Astrocyte (in vitro differentiated cells and primary cell): ENCODE data around the gene MTMR4. TPM values are rescaled to one million over a fixed set of nuclear protein-coding genes. Genes with fewer than 3 reads are reported as not detected.
A peak's percentile ranks its signal among the peaks of the same experiment; 100 is the strongest.

Source experiments
- DNase-seq: peaks from one replicate; pipeline ENCODE4 v3.0.0-alpha.2; 2010; ENCODE audit warnings: low read depth
- FAIRE-seq: peaks from 2 replicates; lab custom pipeline; 2011; peaks lifted over from hg19 to GRCh38; lab: Jason Lieb, UNC
- H2AFZ ChIP-seq: 2 replicates; pipeline ENCODE4 v1.6.0; 2012; ENCODE audit warnings: low read depth, low read length, inconsistent platforms
- H3K27ac ChIP-seq: 2 replicates; pipeline ENCODE4 v1.5.1; 2011; ENCODE audit warnings: low read depth, low read length, inconsistent platforms
- H3K27me3 ChIP-seq: 2 replicates; pipeline ENCODE4 v1.6.0; 2011; ENCODE audit warnings: low read length, inconsistent platforms; ENCODE audit not compliant: insufficient read depth
- H3K36me3 ChIP-seq: 2 replicates; pipeline ENCODE4 v1.5.1; 2011; ENCODE audit warnings: low read length, inconsistent platforms; ENCODE audit not compliant: insufficient read depth
- H3K4me1 ChIP-seq: 2 replicates; pipeline ENCODE4 v1.5.1; 2011; ENCODE audit warnings: low read length, inconsistent platforms; ENCODE audit not compliant: insufficient read depth
- H3K4me2 ChIP-seq: 2 replicates; pipeline ENCODE4 v1.6.0; 2012; ENCODE audit warnings: low read length, inconsistent platforms
- H3K4me3 ChIP-seq: 2 replicates; pipeline ENCODE4 v1.5.1; 2011; ENCODE audit warnings: low read depth, mild to moderate bottlenecking, low read length, inconsistent platforms; ENCODE audit not compliant: insufficient read depth
- H3K79me2 ChIP-seq: 2 replicates; pipeline ENCODE4 v1.6.0; 2012; ENCODE audit warnings: mild to moderate bottlenecking, low read length, inconsistent platforms; ENCODE audit not compliant: insufficient read depth
- H3K9ac ChIP-seq: 2 replicates; pipeline ENCODE4 v1.6.0; 2012; ENCODE audit warnings: mild to moderate bottlenecking, low read length, inconsistent platforms
- H3K9me3 ChIP-seq: 2 replicates; pipeline ENCODE4 v1.5.1; 2012; ENCODE audit warnings: low read depth, mild to moderate bottlenecking, low read length, inconsistent platforms; ENCODE audit not compliant: insufficient read depth
- H4K20me1 ChIP-seq: 2 replicates; pipeline ENCODE4 v1.6.0; 2012; ENCODE audit warnings: low read length, inconsistent platforms; ENCODE audit not compliant: insufficient read depth
- H3K27ac Mint-ChIP-seq: one replicate; pipeline ENCODE4 v1.8.0; 2021; ENCODE audit warnings: mild to moderate bottlenecking, mixed read lengths; ENCODE audit not compliant: unreplicated experiment
- H3K27me3 Mint-ChIP-seq: one replicate; pipeline ENCODE4 v1.8.0; 2021; ENCODE audit warnings: low read depth, mixed read lengths; ENCODE audit not compliant: unreplicated experiment
- H3K36me3 Mint-ChIP-seq: one replicate; pipeline ENCODE4 v1.8.0; 2021; ENCODE audit warnings: low read depth, mixed read lengths; ENCODE audit not compliant: unreplicated experiment
- H3K4me1 Mint-ChIP-seq: one replicate; pipeline ENCODE4 v1.8.0; 2021; ENCODE audit warnings: low read depth, mixed read lengths; ENCODE audit not compliant: unreplicated experiment
- H3K4me3 Mint-ChIP-seq: one replicate; pipeline ENCODE4 v1.8.0; 2021; ENCODE audit warnings: mild to moderate bottlenecking, moderate library complexity, mixed read lengths; ENCODE audit not compliant: unreplicated experiment
- H3K9me3 Mint-ChIP-seq: one replicate; pipeline ENCODE4 v1.8.0; 2021; ENCODE audit warnings: mild to moderate bottlenecking, mixed read lengths; ENCODE audit not compliant: unreplicated experiment
- CTCF ChIP-seq: IDR thresholded peaks from 2 replicates; pipeline ENCODE4 v1.5.1; 2011; ENCODE audit warnings: low read depth, mild to moderate bottlenecking, inconsistent platforms, low read length, moderate library complexity; ENCODE audit not compliant: insufficient read depth
- EZH2 ChIP-seq: IDR thresholded peaks from 2 replicates; pipeline ENCODE4 v1.6.1; 2012; ENCODE audit warnings: mild to moderate bottlenecking, low read length, inconsistent platforms; ENCODE audit not compliant: insufficient read depth
- total RNA-seq: library from RNA; stranded (reverse); gene quantifications from 2 replicates; pipeline ENCODE4 v1.2.1, GENCODE V29; 2021

Gene MTMR4
- total RNA-seq, 1 donor from 2014 or later: 17.6 TPM

GRCh38 chr17:58521680-58522079, 7.2 kb upstream of the MTMR4 start:
- Mint-ChIP-seq H3K4me1 (peaks cover 23% of the 10 kb centered on the region), H3K9me3 (peaks cover 2% of the 10 kb centered on the region), H3K4me3 (no peak overlapping the region), H3K27ac (no peak overlapping the region), H3K27me3 (peaks cover 6% of the 10 kb centered on the region), H3K36me3 (no peaks in the 10 kb centered on the region)
- TF ChIP-seq EZH2 (no peak), CTCF (no peak)
- Histone ChIP-seq H3K4me3 (no peak overlapping the region), H2AFZ (no peak overlapping the region), H3K27ac (no peak overlapping the region), H4K20me1 (no peaks in the 10 kb centered on the region), H3K9me3 (no peaks in the 10 kb centered on the region), H3K4me1 (peaks cover 23% of the 10 kb centered on the region), H3K36me3 (no peaks in the 10 kb centered on the region), H3K27me3 (no peaks in the 10 kb centered on the region), H3K9ac (no peak overlapping the region), H3K4me2 (no peak overlapping the region), H3K79me2 (no peaks in the 10 kb centered on the region)
- DNase-seq (no peak), FAIRE-seq (no peak)

GRCh38 chr17:58520843-58521430, 6.5 kb upstream of the MTMR4 start:
- Histone ChIP-seq H3K27me3 (no peaks in the 10 kb centered on the region), H3K4me3 (no peak overlapping the region), H3K36me3 (no peaks in the 10 kb centered on the region), H3K9me3 (no peaks in the 10 kb centered on the region), H3K4me1 (peaks cover 23% of the 10 kb centered on the region), H3K9ac (no peak overlapping the region), H2AFZ (peak overlapping the region; percentile 5), H4K20me1 (no peaks in the 10 kb centered on the region), H3K27ac (no peak overlapping the region), H3K4me2 (no peak overlapping the region), H3K79me2 (no peaks in the 10 kb centered on the region)
- no peak overlapping the region for H3K27ac Mint-ChIP-seq
- peak; percentile 31 for TF ChIP-seq CTCF
- TF ChIP-seq EZH2: no peak
- H3K36me3 Mint-ChIP-seq: no peaks in the 10 kb centered on the region
- peaks cover 2% of the 10 kb centered on the region for H3K9me3 Mint-ChIP-seq
- no peak for FAIRE-seq
- peaks cover 6% of the 10 kb centered on the region for H3K27me3 Mint-ChIP-seq
- H3K4me1 Mint-ChIP-seq: peaks cover 19% of the 10 kb centered on the region
- H3K4me3 Mint-ChIP-seq: no peak overlapping the region
- DNase-seq: no peak

- peak; percentile 100 for DNase-seq
- H3K36me3 ChIP-seq: no peaks in the 10 kb centered on the region
Observed at GRCh38 chr17:58517928-58518609, 3.6 kb upstream of the MTMR4 start.

More at GRCh38 chr17:58517928-58518609, 3.6 kb upstream of the MTMR4 start:
- H4K20me1 ChIP-seq: peaks cover 7% of the 10 kb centered on the region
- peak overlapping the region; percentile 76 for H3K4me3 ChIP-seq
- no peak for FAIRE-seq
- H3K79me2 ChIP-seq: peaks cover 5% of the 10 kb centered on the region
- H2AFZ ChIP-seq: peak overlapping the region; percentile 88
- H3K4me1 Mint-ChIP-seq: peaks cover 13% of the 10 kb centered on the region
- peak overlapping the region; percentile 85 for H3K9ac ChIP-seq
- peak overlapping the region; percentile 93 for H3K4me3 Mint-ChIP-seq
- peak overlapping the region; percentile 93 for H3K4me2 ChIP-seq
- no peaks in the 10 kb centered on the region for H3K9me3 ChIP-seq
- H3K27ac ChIP-seq: peak overlapping the region; percentile 78
- H3K27ac Mint-ChIP-seq: peak overlapping the region; percentile 97
- H3K27me3 Mint-ChIP-seq: peaks cover 8% of the 10 kb centered on the region
- H3K4me1 ChIP-seq: peaks cover 22% of the 10 kb centered on the region
- TF ChIP-seq EZH2 (no peak), CTCF (no peak)
- no peaks in the 10 kb centered on the region for H3K27me3 ChIP-seq
- no peaks in the 10 kb centered on the region for H3K36me3 Mint-ChIP-seq
- H3K9me3 Mint-ChIP-seq: no peaks in the 10 kb centered on the region
